Stimulated activated CD8-positive, alpha-beta memory T cell treated with anti-CD3 and anti-CD28 coated beads, Interleukin-7, amount 100 ng/mL, for 4 hours (primary cell): ENCODE data around the gene NEDD8.
"Not testable (repeated sequence)": the region's sequence is repeated elsewhere in the genome, so short reads cannot be mapped to it uniquely, and the experiment has no call there.

ENCODE experiments used
- DNase-seq, 2 donors: peaks; one replicate each; pipeline ENCODE4 v3.0.0-alpha.2; 2020; ENCODE audit warnings: low read depth in 2 of 2

NEDD8 gene

GRCh38 chr14:24222987-24223386 is 9.2 kb downstream of the NEDD8 start:
- not testable (repeated sequence) for DNase-seq

GRCh38 chr14:24219521-24219920 is 12.6 kb downstream of the NEDD8 start:
- no peak for DNase-seq

GRCh38 chr14:24219080-24219479 is 13.1 kb downstream of the NEDD8 start:
- no peak for DNase-seq

- DNase-seq = not testable (repeated sequence)
Measured at GRCh38 chr14:24216876-24217275, 15.3 kb downstream of the NEDD8 start.

GRCh38 chr14:24216345-24216699 is 15.8 kb downstream of the NEDD8 start:
- no peak for DNase-seq

DNA sequence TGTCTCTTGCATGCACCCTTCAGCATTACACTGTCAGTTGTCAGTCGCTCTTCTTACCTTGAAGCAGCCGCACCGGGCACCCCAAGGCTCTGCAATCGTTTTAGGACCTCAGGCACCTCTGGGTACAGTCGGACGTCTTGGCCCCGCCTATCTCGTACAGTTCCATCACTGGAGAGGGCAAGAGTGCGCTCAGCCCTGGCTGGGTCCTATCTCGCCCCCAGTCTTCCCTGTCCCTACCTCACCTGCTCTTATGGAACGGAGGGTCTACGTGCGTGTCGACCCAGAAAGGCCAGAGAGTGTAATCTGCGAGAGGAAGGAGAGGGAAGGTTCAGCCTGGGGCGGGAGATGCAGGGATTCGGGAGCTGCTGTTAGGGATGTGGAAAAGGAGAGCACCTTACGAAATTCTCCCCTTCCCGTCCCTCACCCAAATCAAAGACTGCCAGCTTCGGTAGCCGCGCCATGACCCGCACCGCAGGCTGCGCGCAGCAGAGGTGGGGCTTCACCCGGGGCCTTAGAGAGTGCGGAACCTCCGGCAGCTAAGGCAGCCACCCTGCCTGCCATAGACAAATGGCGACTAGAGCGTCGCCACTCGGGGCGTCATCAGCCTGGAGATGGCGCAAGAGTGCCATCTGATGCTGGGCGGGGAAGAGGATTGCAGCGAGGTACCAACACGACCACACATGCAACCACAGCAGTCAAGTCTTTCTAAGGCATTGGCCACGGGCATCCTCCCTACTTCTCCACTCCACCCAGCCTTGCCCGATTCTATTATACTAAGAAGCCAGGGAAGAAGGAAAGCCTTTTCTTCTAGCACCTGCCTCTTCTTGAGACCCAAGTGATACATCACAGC is 16.4 kb downstream of the NEDD8 start, which contains the start of gene MDP1:
TSS of gene MDP1 (minus strand) at position 572 of the 850 bp plus-strand sequence. CDS start at position 461, 111 bp downstream.
- DNase-seq = peak; percentile 75 to 79

DNA sequence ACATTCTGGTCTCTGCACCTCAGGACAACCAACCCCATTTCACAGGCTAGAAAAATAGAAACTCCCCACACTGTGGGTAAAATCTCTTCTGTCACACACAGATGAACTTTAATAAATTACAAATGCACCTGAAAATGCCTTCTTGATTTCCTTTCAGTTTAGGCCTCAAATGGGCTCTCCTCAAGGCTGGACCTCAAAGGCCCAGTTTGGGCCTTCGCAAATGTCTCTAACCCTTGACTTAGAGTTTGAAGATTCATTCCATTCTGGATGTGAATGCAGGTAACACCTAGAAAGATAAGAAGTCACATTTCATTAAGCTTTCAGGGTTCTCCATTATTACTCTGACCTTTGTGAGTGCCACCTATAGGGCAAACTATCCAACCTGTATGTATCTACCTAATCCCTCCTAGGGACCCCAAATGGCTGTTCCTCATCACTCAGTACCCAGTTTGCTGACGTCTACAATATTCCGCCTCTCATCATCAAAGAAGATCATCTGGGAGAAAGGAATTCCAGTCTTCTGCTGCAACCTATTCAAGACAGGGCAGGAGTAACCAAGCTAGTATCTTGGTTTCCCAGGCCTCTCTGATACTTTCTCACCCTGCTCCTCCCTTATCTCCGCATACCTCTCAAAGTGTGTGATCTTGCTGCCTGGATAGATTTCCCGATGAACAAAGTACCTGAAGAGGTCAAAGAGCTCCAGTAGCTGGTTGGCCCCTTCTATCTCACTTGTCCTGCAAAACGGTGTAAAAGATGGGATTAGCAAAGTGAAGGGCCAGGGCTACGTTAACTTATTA is 18.1 kb downstream of the NEDD8 start:
- no peak for DNase-seq

DNA sequence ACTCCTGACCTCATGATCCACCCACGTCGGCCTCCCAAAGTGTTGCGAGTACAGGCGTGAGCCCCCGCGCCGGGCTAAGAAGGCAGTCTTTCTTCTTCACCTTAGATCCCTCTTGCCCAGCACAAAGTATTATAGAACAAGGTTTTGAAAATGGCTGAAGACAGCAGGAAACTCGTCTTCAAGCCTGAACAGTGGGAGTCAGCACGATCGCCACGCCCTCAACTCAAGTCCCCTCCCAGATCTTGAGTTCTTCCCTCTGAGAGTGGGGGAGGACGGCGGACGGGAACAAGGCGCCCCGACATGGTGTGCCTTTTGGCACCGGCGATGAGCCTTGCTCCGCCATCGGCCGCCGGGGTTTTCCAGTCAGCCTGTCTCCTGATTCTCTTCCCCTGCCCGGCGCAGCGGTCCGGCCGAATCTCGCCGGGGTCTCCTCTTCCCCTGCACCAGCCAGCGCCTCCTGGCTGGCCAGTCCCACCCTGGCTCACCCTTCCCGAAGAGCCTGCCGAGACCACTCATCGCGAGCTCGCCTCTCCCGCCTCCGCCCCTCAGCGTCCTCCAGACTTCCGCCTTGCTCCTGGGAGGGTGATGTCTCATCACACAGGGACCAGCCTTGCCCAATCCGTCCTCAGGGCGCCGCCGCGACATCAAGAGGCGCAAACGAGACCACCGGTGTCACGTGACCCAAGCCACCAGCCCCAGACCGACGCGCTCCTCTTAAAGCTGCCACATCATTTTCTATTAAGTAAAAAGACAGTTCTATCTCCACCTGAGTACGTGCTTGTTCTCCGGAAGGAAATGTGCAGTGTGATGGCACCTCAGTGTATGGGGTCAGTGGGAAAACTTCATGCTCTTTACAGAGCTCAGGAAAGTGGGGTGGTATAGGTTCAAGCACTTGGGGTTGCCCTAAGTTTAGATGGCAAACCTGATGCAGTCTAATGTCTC is 19.0 kb downstream of the NEDD8 start, which contains the start of gene CHMP4A:
TSS of gene CHMP4A (minus strand) at position 565 of the 942 bp plus-strand sequence. CDS start at position 516, 49 bp downstream.
- peak; percentile 96 for DNase-seq

GRCh38 chr14:24211311-24211710 is 20.9 kb downstream of the NEDD8 start:
- no peak for DNase-seq

- no peak for DNase-seq
Measured at GRCh38 chr14:24207625-24208024, 24.5 kb downstream of the NEDD8 start.

DNA sequence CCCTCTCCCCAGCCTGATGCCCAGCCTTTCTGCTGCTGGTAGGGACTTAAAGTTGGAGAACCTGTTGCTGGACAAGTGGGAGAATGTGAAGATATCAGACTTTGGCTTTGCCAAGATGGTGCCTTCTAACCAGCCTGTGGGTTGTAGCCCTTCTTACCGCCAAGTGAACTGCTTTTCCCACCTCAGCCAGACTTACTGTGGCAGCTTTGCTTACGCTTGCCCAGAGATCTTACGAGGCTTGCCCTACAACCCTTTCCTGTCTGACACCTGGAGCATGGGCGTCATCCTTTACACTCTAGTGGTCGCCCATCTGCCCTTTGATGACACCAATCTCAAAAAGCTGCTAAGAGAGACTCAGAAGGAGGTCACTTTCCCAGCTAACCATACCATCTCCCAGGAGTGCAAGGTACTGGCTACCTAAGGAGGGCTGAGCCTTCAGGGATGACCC is 25.0 kb downstream of the NEDD8 start:
- DNase-seq = no peak

- DNase-seq = no peak
Measured at GRCh38 chr14:24206260-24207103, 25.7 kb downstream of the NEDD8 start.

GRCh38 chr14:24204163-24205146 is 27.7 kb downstream of the NEDD8 start:
- DNase-seq = no peak

DNA sequence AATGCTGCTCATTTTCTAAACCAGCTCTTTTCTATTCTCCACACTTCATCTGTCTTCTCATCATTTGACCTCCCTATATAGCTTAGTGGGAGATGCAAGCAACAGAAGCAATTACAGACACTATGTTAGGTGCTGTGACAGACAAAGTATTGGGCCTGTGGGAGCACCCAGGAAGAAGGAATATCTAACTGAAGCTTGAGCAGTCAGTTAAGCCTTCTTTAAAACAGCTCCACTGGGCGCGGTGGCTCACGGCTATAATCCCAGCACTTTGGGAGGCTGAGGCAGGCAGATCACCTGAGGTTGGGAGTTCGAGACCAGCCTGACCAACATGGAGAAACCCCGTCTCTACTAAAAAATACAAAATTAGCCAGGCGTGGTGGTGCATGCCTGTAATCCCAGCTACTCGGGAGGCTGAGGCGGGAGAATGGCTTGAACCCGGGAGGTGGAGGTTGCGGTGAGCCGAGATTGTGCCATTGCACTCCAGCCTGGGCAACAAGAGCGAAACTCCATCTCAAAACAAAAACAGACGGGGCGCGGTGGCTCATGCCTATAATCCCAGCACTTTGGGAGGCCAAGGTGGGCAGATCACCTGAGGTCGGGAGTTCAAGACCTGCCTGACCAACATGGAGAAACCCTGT is 28.8 kb downstream of the NEDD8 start:
- DNase-seq = not testable (repeated sequence)

DNA sequence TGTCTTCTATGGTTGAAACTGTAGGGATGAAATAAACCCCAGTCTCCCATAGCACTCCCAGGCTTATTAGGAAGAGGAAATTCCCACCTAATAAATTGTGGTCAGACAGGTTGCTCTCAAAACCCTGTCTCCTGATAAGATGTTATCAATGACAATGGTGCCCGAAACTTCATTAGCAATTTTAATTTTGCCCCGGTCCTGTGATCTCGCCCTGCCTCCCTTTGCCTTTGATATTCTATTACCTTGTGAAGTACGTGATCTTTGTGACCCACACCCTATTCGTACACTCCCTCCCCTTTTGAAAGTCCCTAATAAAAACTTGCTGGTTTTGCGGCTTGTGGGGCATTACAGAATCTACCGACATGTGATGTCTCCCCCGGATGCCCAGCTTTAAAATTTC is 29.6 kb downstream of the NEDD8 start:
- DNase-seq = not testable (repeated sequence)

- DNase-seq = no peak
Measured at GRCh38 chr14:24198814-24199524, 33.2 kb downstream of the NEDD8 start.

DNA sequence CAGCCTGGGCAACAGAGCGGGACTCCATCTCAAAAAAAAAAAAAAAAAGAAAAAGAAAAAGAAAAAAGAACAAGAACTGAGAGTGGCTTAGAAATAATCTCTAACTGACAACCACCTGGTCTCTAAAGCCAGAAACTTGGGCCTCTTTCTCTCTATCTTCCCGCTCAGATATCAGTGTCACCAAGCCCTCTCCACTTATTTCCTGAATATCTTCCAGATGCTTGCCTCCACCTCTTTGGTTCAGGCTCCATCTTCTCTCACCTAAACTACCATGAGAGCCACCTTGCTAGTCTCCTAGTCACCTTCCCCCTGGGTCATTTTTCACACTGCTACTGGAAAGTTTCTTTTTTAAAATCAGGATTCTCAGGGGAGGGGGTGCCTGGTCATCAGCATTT is 35.1 kb downstream of the NEDD8 start:
- no peak for DNase-seq
